ENCODE results near the gene SLC27A6. TPM values are rescaled to one million over a fixed set of nuclear protein-coding genes. Genes with fewer than 3 reads are reported as not detected.

Gene SLC27A6
- total RNA-seq, 2 donors from 2014 or later = not detected

DNA sequence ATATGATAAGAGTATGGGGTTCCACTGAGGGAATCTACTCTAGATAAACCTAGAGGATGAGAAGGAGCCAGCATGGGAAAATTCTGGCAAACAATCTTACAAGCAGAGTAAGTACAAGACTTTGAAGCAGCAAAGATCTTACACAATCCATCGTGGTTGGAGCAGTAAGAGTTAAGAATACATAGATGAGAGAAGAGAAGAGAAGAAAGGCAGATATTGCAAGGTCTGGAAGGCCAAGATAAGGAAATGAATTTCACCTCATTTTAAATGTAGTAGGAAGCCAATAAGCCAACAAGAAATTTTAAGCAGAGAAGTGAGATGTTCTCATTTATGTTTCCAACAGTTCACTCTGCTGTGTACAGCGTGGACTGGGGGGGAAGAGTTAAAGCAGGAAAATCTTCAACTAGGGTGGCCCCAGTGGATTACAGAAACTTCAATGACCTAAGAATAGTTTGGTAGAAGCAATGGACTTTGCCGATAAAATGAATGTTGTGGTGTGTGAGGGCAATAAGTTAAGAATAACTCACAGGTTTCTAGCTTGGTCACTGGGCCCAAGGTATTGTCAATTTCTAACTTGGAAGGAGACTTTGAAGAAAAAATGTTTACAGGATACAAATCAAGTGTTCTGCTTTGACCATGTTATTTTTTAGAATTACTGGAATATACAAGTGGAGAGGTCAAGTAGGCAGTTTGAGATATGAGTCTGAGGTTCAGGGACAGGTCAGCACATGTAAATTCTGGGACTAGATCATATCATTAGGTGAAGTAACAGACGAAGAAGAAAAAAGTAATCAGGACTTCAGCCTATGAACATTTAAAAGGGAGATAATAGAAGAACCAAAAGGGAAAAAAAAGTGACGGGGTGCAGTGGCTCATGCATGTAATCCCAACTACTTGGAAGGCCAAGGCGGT lies 117.2 kb downstream of the SLC27A6 start:
- no peaks in the 10 kb centered on the region for H3K9me3 ChIP-seq (ENCODE audit: control insufficient read depth, low read length, poor library complexity, severe bottlenecking)
- ATAC-seq = no peak
- Mint-ChIP-seq H3K27ac (no peak overlapping the region), H3K36me3 (ENCODE audit: low read depth) (no peaks in the 10 kb centered on the region), H3K4me3 (no peak overlapping the region), H3K27me3 (peaks cover 27% of the 10 kb centered on the region), H3K4me1 (no peaks in the 10 kb centered on the region)
- no peak for DNase-seq

Other genes starting within 250 kb of the SLC27A6 start
- gene ISOC1, start 129.3 kb downstream of the SLC27A6 start, total RNA-seq = 10 to 100 TPM; 10.1 to 12.3 TPM

Measured in T-helper 17 cell (primary cell).